ENCODE data around the gene PRAMEF11.
"Not testable (repeated sequence)": the region's sequence is repeated elsewhere in the genome, so short reads cannot be mapped to it uniquely, and the experiment has no call there.

PRAMEF11 gene

GRCh38 chr1:12831310-12831709 is at the start of gene PRAMEF11:
Gene PRAMEF11, minus strand, starts transcription at chr1:12831410. Its CDS starts 2,621 bp downstream, at chr1:12828789.
- not testable (repeated sequence) for DNase-seq

- DNase-seq, result not testable (repeated sequence)
These were observed 47.2 kb upstream of the PRAMEF11 start for GRCh38 chr1:12878453-12878852.

- not testable (repeated sequence) for DNase-seq
These were observed 32.1 kb upstream of the PRAMEF11 start for GRCh38 chr1:12863131-12863880.

- not testable (repeated sequence) for DNase-seq
These were observed 25.6 kb upstream of the PRAMEF11 start, which contains the start of gene PRAMEF2 for GRCh38 chr1:12856786-12857185. Gene PRAMEF2, plus strand, starts transcription at chr1:12857086. Its CDS starts 1,924 bp downstream, at chr1:12859010.

- no peak for DNase-seq
These were observed 20.6 kb upstream of the PRAMEF11 start for GRCh38 chr1:12851779-12852178.

- DNase-seq, result not testable (repeated sequence)
These were observed 17.4 kb upstream of the PRAMEF11 start, which contains the start of gene HNRNPCL1 for GRCh38 chr1:12848620-12849019. Gene HNRNPCL1, minus strand, starts transcription at chr1:12848720. Its CDS starts 431 bp downstream, at chr1:12848289.

GRCh38 chr1:12833251-12833650 is 2.0 kb upstream of the PRAMEF11 start:
- DNase-seq, result not testable (repeated sequence)

GRCh38 chr1:12819061-12819460 is 12.1 kb downstream of the PRAMEF11 start:
- DNase-seq, result not testable (repeated sequence)

GRCh38 chr1:12811409-12811784 is 19.8 kb downstream of the PRAMEF11 start:
- no peak for DNase-seq

- no peak for DNase-seq
These were observed 20.4 kb downstream of the PRAMEF11 start for GRCh38 chr1:12810691-12811408.

GRCh38 chr1:12809933-12810332 is 21.3 kb downstream of the PRAMEF11 start:
- DNase-seq, result no peak

GRCh38 chr1:12799730-12800129 is 31.5 kb downstream of the PRAMEF11 start:
- no peak for DNase-seq

- no peak for DNase-seq
These were observed 32.3 kb downstream of the PRAMEF11 start for GRCh38 chr1:12798911-12799310.

- not testable (repeated sequence) for DNase-seq
These were observed 40.1 kb downstream of the PRAMEF11 start, which contains the start of gene PRAMEF1 for GRCh38 chr1:12791097-12791496. Gene PRAMEF1, plus strand, starts transcription at chr1:12791397. Its CDS starts 1,831 bp downstream, at chr1:12793228.

GRCh38 chr1:12784729-12785128 is 46.5 kb downstream of the PRAMEF11 start:
- DNase-seq, result not testable (repeated sequence)

- DNase-seq, result not testable (repeated sequence)
These were observed 47.4 kb downstream of the PRAMEF11 start for GRCh38 chr1:12783783-12784182.

GRCh38 chr1:12781488-12781887 is 49.7 kb downstream of the PRAMEF11 start:
- not testable (repeated sequence) for DNase-seq

GRCh38 chr1:12778907-12779306 is 52.3 kb downstream of the PRAMEF11 start:
- no peak for DNase-seq

GRCh38 chr1:12778061-12778460 is 53.1 kb downstream of the PRAMEF11 start:
- no peak for DNase-seq

- no peak for DNase-seq
These were observed 54.2 kb downstream of the PRAMEF11 start for GRCh38 chr1:12776801-12777557.

- no peak for DNase-seq
These were observed 55.8 kb downstream of the PRAMEF11 start for GRCh38 chr1:12775443-12775842.

GRCh38 chr1:12774801-12775345 is 56.3 kb downstream of the PRAMEF11 start:
- no peak for DNase-seq
